Inflammatory macrophage treated with lipopolysaccharide for 4 hours (primary cell): ENCODE measurements around the gene ZBED4.

Source experiments
- DNase-seq: peaks from one replicate; pipeline ENCODE4 v3.0.0-alpha.2; 2020

Gene ZBED4

GRCh38 chr22:49922926-49923325 lies 69.3 kb downstream of the ZBED4 start:
- no peak for DNase-seq

- no peak for DNase-seq
Measured at GRCh38 chr22:49923445-49923844, 69.8 kb downstream of the ZBED4 start.

- no peak for DNase-seq
Measured at GRCh38 chr22:49924113-49924833, 70.6 kb downstream of the ZBED4 start.

GRCh38 chr22:49925525-49926128 lies 72.0 kb downstream of the ZBED4 start:
- no peak for DNase-seq

- no peak for DNase-seq
Measured at GRCh38 chr22:49926916-49927315, 73.3 kb downstream of the ZBED4 start.

GRCh38 chr22:49927483-49928184 lies 74.0 kb downstream of the ZBED4 start:
- no peak for DNase-seq

GRCh38 chr22:49928185-49928495 lies 74.5 kb downstream of the ZBED4 start:
- DNase-seq = no peak

- no peak for DNase-seq
Measured at GRCh38 chr22:49928555-49929210, 75.0 kb downstream of the ZBED4 start.

- peak; percentile 43 for DNase-seq
Measured at GRCh38 chr22:49929211-49929979, 75.8 kb downstream of the ZBED4 start.

- DNase-seq = no peak
Measured at GRCh38 chr22:49929994-49930575, 76.4 kb downstream of the ZBED4 start.

- DNase-seq = peak; percentile 92
Measured at GRCh38 chr22:49930596-49931412, 77.2 kb downstream of the ZBED4 start.

GRCh38 chr22:49933236-49934159 lies 79.9 kb downstream of the ZBED4 start:
- DNase-seq = no peak

- DNase-seq = peak; percentile 50
Measured at GRCh38 chr22:49934160-49934890, 80.7 kb downstream of the ZBED4 start.

- peak; percentile 80 for DNase-seq
Measured at GRCh38 chr22:49934891-49935557, 81.4 kb downstream of the ZBED4 start.

- DNase-seq = peak; percentile 63
Measured at GRCh38 chr22:49935561-49935960, 81.9 kb downstream of the ZBED4 start.

- DNase-seq = peak; percentile 99
Measured at GRCh38 chr22:49936018-49936972, 82.7 kb downstream of the ZBED4 start.

GRCh38 chr22:49936973-49937757 lies 83.5 kb downstream of the ZBED4 start:
- DNase-seq = no peak
